ENCODE results near the gene SPP2.

The SPP2 gene

DNA sequence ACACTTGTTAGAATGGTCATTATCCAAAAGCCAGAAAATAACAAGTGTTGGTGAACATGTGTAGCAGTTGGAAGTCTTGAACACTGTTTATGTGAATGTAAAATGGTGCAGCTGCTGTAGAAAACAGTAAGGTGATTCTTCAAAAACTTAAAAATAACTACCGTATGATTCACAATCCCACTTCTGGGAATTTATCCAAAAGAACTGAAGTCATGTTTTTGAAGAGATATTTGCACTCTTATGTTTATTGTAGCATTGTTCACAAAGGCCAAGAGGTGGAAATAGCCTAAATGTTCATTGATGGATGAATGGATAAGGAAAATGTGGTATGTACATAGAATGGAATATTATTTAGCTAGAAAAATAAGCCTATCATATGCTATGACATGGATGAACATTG is 6.3 kb upstream of the SPP2 start:
- no peak for DNase-seq

- DNase-seq = no peak
Observed at GRCh38 chr2:234046521-234046920, 4.0 kb upstream of the SPP2 start.

DNA sequence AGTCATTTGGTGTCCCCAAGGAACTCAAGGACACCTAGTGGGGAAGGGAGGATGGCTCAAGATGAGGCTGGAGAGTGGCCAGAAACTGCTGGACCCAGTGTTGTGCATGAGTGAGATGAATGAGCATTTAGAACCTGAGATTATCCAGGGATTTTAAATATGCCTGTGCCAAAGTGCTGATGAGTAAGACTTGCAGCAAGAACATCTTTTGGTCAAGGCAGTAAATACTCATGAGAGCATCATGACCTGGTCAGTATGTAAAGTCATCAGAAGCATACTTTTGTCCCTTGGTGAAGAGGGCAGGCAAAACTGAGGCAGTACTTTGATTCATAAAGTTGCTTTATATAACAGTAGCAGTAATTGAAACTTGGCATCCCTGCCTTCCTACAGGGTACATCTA is 3.1 kb upstream of the SPP2 start:
- no peak for DNase-seq

DNA sequence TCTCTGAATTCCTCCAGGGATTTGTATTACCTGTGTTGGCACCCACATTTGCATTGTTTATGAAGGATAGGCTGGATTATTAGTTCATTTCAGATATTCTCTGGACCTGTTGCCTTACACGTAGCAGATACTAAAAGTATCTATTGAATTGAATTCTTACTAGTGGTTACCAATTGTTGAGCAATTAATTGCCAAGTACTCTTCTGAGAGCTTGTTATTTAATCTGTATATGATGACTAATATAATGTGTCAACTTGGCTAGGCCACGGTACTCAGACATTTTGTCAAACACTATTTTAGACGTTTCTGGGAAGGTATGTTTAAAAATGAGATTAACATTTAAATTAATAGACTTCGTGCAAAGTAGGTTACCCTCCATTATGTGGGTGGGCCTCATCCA is 2.5 kb upstream of the SPP2 start:
- DNase-seq = no peak

DNA sequence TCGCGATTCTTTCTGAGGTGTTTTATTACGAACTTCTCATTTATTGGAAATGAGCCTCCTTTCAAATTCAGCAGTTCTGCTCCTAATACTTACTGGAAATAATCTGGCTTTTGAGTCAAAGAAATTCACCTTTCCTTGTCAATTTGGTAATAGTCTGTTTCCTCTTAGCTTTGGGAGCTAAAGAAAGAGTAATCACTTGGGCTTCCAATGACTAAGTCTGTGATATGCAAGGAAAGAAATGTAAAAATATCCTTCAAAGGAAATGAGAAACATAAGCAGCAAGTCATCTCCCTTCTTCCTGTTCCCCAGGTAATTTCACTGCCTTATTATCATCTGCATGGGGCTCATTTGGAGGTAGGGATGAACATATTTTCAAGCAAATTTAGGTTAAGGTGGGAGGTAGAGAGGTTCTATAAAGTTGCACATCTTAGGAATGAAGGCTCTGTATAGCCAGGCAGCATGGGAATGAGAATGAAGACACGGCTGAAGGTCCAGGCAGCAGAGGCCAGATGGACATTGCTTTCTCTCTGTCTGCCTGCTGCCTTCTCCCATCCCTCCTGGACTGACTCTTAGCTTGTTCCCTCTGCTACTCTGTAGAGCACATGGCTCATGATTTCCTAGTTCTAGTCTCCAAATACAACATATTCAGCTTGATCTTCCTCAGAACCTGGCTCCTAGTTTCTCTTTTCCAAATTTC is 1.0 kb downstream of the SPP2 start:
- DNase-seq = no peak

- no peak for DNase-seq
Observed at GRCh38 chr2:234058881-234059280, 8.4 kb downstream of the SPP2 start.

GRCh38 chr2:234060236-234060635 is 9.7 kb downstream of the SPP2 start:
- DNase-seq = no peak

DNA sequence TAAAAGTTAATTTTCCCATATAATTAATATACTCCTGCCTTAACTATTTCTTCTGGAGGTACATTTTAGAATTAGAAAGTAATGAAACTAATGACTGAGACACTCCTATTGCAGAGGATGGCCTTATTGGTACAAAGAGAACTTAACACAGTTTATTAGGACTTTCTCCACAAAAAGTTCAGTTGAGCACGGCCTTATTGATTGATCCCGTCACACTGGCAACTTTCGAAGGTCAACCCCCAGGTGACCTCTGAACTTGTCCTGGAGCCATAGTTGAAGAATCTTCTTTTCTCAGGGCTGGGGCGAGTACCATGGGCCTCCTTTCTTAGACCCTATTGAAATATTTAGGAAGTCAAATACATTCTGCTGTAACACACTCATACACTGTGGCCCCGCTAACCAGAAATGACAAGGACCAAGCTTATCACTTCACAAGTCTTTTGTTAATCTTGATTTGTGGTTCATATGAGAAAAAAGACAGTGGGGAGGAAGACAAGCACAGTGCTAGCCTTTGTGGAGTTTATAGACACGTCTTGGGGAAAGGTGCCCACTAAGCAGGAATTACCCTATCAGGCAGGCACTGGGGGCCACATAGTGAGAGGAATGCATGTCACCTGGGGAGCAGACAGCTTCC is 11.2 kb downstream of the SPP2 start:
- DNase-seq = no peak

DNA sequence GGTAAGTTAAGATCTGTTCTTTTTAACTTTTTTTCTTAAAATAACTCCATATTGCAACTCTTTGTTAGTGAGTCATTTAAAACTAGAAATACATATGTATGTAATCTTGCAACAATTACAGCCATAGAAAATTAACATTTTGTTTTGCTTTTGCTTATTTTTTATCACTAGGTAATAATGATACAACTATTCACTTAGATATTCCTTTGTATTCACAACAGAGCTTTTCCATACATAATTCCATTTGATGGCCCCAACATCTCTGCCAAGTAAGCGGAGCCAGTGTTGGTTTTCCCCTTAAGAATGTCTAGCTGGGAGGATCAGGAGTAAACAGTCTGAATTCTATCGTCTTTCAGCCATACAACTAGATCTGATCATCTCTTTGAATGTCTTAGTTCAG is 16.1 kb downstream of the SPP2 start:
- DNase-seq = no peak

DNA sequence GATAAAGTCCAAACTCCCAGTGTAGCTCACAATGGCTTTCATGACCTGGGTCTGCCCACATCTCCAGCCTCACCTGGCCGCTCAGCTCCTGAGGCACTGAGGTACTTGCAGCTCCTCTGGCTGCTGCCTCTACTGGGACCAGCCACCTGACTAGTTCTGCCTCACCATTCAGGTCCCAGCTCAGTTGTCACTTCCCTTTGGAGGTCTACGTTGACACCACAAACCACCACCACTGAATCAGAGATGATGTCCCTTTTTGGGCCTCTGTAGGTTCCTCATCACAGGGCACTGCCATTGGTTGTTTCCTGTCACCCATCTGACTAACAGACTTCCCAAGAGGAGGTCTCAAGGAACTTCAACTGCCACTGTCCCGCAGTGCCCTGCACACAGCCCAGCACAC is 21.2 kb downstream of the SPP2 start:
- DNase-seq = peak; percentile 34

- DNase-seq = no peak
Observed at GRCh38 chr2:234072454-234072853, 22.0 kb downstream of the SPP2 start.

DNA sequence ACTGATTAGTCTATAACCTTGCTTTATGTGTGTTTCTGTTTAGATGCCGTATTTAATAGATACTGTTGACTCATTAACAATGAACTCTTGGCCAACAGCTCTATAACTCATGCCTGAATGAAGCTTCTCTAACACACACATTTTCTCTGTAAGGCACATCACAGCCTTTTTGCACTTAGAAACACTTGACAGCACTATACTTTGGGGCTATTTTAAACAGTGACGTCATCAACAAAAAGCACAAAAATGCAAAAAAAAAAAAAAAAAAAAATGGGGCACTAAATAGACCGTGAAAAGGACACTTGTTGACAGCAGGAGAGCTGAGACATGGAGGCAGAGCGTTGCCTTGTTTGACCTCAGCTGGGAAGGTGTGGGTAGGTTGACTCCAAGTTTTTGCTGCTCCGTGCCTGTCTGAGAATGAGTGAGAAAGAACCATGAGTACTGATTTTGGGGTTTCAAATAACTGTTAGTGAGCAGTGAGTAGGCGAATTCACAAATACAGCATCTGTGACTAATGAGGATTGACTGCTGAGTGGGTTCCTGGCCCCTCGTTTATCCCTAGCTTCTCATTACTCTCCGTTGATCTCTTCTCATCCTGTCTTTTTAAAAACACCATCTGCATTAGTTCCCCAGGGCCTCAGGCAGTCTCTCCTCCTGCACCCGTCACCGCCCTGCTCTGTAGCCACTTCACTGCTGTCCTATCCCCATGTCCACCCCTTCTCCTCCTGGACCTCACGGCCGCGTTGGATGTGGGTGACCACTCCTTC is 24.4 kb downstream of the SPP2 start:
- DNase-seq = no peak

DNA sequence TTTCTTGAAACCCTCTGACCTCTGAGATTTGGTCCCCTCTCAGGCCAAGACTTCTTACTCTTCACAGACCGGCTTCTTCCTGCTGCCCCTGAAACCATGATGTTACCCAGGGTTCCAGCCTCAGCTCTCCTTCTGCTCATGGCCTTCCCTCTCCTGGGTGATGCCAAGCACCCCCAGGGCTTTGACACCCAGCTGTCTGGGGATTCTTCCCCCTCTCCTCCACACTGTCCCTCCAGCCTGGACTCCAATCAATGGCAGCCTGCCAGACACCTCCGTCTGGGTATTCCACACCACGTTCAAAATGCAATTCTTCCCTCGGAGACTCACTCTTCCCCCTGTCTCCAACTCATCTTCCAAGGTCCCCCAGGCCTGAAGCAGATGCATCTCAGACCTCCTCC is 25.0 kb downstream of the SPP2 start:
- no peak for DNase-seq

- no peak for DNase-seq
Observed at GRCh38 chr2:234075947-234076346, 25.4 kb downstream of the SPP2 start.

DNA sequence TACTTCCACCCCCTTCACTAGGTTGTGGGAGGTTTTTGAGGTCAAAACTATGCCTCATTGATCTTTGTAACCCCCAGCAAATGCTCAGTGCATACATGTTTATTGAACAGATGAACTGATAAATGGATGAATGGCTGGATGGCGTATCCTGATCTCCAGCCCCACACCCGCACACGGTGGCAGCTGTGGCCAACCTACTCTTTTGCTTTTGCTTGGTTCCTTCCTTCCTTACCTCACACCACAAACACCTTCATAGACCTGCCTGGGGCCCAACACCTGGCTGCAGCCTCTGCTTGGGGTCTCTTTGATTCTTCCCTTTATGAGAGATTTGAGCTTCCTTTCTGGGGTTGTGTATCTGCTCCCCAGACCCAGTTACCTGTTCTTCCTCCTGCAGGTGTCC is 25.9 kb downstream of the SPP2 start:
- DNase-seq = no peak

GRCh38 chr2:234078129-234078528 is 27.6 kb downstream of the SPP2 start:
- DNase-seq = no peak

- no peak for DNase-seq
Observed at GRCh38 chr2:234081970-234082822, 31.7 kb downstream of the SPP2 start.

DNA sequence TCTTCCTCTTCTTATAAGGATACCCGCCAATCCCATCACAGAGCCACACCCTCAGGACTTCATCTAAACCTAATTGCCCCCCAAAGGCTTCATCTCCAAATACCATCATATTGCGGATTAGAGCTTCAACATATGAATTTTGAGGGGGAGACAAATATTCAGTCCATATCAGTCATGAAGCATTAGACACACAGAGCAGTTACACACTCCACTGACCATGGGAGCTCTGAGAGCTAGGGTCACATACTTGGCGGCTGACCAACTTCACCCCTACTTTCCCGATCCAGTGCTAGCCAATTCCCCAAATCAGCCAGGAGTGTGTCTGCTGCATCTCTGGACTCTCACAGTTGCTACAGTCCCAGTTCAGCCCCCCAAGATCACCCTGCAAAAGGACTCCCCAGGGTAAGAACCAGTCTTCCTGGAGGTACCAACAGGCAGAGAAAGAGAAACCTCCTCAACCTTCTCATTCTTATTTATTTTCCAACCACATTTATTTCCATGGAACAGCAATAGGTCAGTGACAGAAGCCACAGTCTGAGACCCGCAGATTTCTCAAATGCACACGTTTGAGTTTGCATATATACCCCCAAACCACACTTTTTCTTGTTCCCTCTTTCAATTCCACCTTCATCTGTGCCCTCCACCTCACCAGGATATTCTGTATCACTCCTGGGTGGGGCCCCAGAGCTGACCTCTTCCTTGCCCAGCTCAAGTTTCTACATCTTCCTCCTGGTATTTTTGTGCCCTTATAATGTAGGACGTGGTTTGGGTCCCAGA is 33.3 kb downstream of the SPP2 start:
- no peak for DNase-seq

- no peak for DNase-seq
Observed at GRCh38 chr2:234091432-234091879, 41.0 kb downstream of the SPP2 start.

GRCh38 chr2:234091883-234092282 is 41.4 kb downstream of the SPP2 start:
- DNase-seq = no peak

DNA sequence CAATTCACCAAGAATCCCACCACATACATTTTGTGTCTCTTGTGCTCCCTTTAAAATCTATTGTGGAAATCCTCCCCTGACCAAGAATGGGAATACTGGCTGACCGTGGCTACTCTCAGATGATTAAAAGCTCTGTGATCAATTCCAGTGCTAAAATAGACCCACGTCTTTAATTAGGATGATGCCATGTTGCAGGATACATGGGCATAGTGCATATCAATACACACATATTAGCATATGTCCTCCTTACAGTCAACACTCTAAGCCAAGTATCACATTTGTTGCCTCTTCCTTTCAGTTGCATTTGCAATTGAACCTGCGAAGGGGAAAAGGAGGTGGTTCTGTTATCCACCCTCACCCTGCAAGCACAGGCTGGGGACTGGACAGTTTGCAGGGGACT is 41.8 kb downstream of the SPP2 start:
- DNase-seq = no peak

- no peak for DNase-seq
Observed at GRCh38 chr2:234095301-234095700, 44.8 kb downstream of the SPP2 start.

Measured in CD4-positive, alpha-beta T cell treated with Interleukin-10 for 1 hour (primary cell).